Stomach smooth muscle (tissue), 2 donors: ENCODE data around the gene ABL1.

ENCODE experiments used
- H3K27ac ChIP-seq: one replicate; pipeline ENCODE4 v1.7.0; 2013; ENCODE audit warnings: mild to moderate bottlenecking, low read length, inconsistent platforms
- H3K27me3 ChIP-seq, 2 donors: one replicate each; pipeline ENCODE4 v1.7.0; 2013; ENCODE audit warnings: low read length in 2 of 2; ENCODE audit not compliant: insufficient read depth in 2 of 2, control insufficient read depth in 1 of 2
- H3K36me3 ChIP-seq, 2 donors: one replicate each; pipeline ENCODE4 v1.7.0; 2013; ENCODE audit warnings: low read length in 2 of 2; ENCODE audit not compliant: control insufficient read depth in 2 of 2, insufficient read depth in 2 of 2
- H3K4me1 ChIP-seq: one replicate; pipeline ENCODE4 v1.7.0; 2013; ENCODE audit warnings: low read length; ENCODE audit not compliant: control insufficient read depth, insufficient read depth
- H3K4me3 ChIP-seq, 2 donors: one replicate each; pipeline ENCODE4 v1.7.0; 2013; ENCODE audit warnings: low read length in 2 of 2
- H3K9ac ChIP-seq, 2 donors: one replicate each; pipeline ENCODE4 v1.7.0; 2013; ENCODE audit warnings: low read length in 2 of 2, mild to moderate bottlenecking in 1 of 2
- H3K9me3 ChIP-seq, 2 donors: one replicate each; pipeline ENCODE4 v1.7.0; 2013; ENCODE audit warnings: low read length in 2 of 2; ENCODE audit not compliant: control insufficient read depth in 2 of 2
- donor health status: healthy.
- donor health status: Pancreatic carcinoma.

Gene ABL1

GRCh38 chr9:130864541-130864940, 29.5 kb downstream of the ABL1 start:
- peaks cover 70% of the 10 kb centered on the region for H3K4me1 ChIP-seq
- H3K4me3 ChIP-seq, result no peak overlapping the region
- peaks cover 18 to 22% of the 10 kb centered on the region in 2 donors for H3K36me3 ChIP-seq
- no peak overlapping the region for H3K9ac ChIP-seq
- no peak overlapping the region for H3K27ac ChIP-seq
- no peaks in the 10 kb centered on the region for H3K27me3 ChIP-seq
- H3K9me3 ChIP-seq, result no peaks in the 10 kb centered on the region

GRCh38 chr9:130865921-130866320, 30.9 kb downstream of the ABL1 start:
- no peaks in the 10 kb centered on the region for H3K27me3 ChIP-seq
- H3K4me3 ChIP-seq, result no peak overlapping the region
- peaks cover 67% of the 10 kb centered on the region for H3K4me1 ChIP-seq
- peak overlapping the region; percentile 31 for H3K27ac ChIP-seq
- peaks cover 15 to 26% of the 10 kb centered on the region in 2 donors for H3K36me3 ChIP-seq
- H3K9ac ChIP-seq, result no peak overlapping the region
- H3K9me3 ChIP-seq, result no peaks in the 10 kb centered on the region

GRCh38 chr9:130866474-130866965, 31.5 kb downstream of the ABL1 start:
- peak overlapping the region; percentile 31 for H3K27ac ChIP-seq

GRCh38 chr9:130867556-130867955, 32.5 kb downstream of the ABL1 start:
- Histone ChIP-seq H3K4me1 (peaks cover 58% of the 10 kb centered on the region), H3K27ac (no peak overlapping the region), H3K27me3 (no peaks in the 10 kb centered on the region), H3K36me3 (peaks cover 29 to 38% of the 10 kb centered on the region in 2 donors), H3K4me3 (no peak overlapping the region), H3K9ac (no peak overlapping the region), H3K9me3 (no peaks in the 10 kb centered on the region)

More at GRCh38 chr9:130866474-130866965, 31.5 kb downstream of the ABL1 start:
- Histone ChIP-seq H3K36me3 (peaks cover 20 to 30% of the 10 kb centered on the region in 2 donors), H3K27me3 (no peaks in the 10 kb centered on the region), H3K4me3 (no peak overlapping the region), H3K4me1 (peaks cover 65% of the 10 kb centered on the region), H3K9ac (no peak overlapping the region), H3K9me3 (no peaks in the 10 kb centered on the region)

GRCh38 chr9:130868230-130868629, 33.2 kb downstream of the ABL1 start:
- H3K4me1 ChIP-seq, result peaks cover 58% of the 10 kb centered on the region
- H3K27ac ChIP-seq, result no peak overlapping the region
- no peak overlapping the region for H3K9ac ChIP-seq
- no peaks in the 10 kb centered on the region for H3K27me3 ChIP-seq
- no peaks in the 10 kb centered on the region for H3K9me3 ChIP-seq
- H3K36me3 ChIP-seq, result peaks cover 29 to 36% of the 10 kb centered on the region in 2 donors
- no peak overlapping the region for H3K4me3 ChIP-seq

- Histone ChIP-seq H3K27me3 (no peaks in the 10 kb centered on the region), H3K4me3 (no peak overlapping the region), H3K4me1 (peaks cover 51% of the 10 kb centered on the region), H3K9ac (no peak overlapping the region), H3K36me3 (peaks cover 36 to 44% of the 10 kb centered on the region in 2 donors), H3K27ac (no peak overlapping the region), H3K9me3 (no peaks in the 10 kb centered on the region)
These were observed 34.2 kb downstream of the ABL1 start for GRCh38 chr9:130869250-130869649.

- Histone ChIP-seq H3K9ac (no peak overlapping the region), H3K27ac (no peak overlapping the region), H3K27me3 (no peaks in the 10 kb centered on the region), H3K4me3 (no peak overlapping the region), H3K9me3 (no peaks in the 10 kb centered on the region), H3K4me1 (peaks cover 42% of the 10 kb centered on the region), H3K36me3 (peaks cover 44 to 49% of the 10 kb centered on the region in 2 donors)
These were observed 35.7 kb downstream of the ABL1 start for GRCh38 chr9:130870491-130871381.

- Histone ChIP-seq H3K36me3 (peaks cover 44 to 47% of the 10 kb centered on the region in 2 donors), H3K4me3 (no peak overlapping the region), H3K9me3 (no peaks in the 10 kb centered on the region), H3K27ac (no peak overlapping the region), H3K4me1 (peaks cover 41% of the 10 kb centered on the region), H3K9ac (no peak overlapping the region), H3K27me3 (no peaks in the 10 kb centered on the region)
These were observed 36.5 kb downstream of the ABL1 start for GRCh38 chr9:130871395-130872062.

GRCh38 chr9:130872093-130872492, 37.0 kb downstream of the ABL1 start:
- H3K4me3 ChIP-seq, result no peak overlapping the region
- H3K27ac ChIP-seq, result no peak overlapping the region
- no peaks in the 10 kb centered on the region for H3K9me3 ChIP-seq
- no peaks in the 10 kb centered on the region for H3K27me3 ChIP-seq
- H3K4me1 ChIP-seq, result peaks cover 35% of the 10 kb centered on the region
- no peak overlapping the region for H3K9ac ChIP-seq
- H3K36me3 ChIP-seq, result peaks cover 45 to 47% of the 10 kb centered on the region in 2 donors

GRCh38 chr9:130872508-130872907, 37.5 kb downstream of the ABL1 start:
- no peaks in the 10 kb centered on the region for H3K27me3 ChIP-seq
- H3K4me3 ChIP-seq, result no peak overlapping the region
- no peak overlapping the region for H3K9ac ChIP-seq
- H3K4me1 ChIP-seq, result peaks cover 31% of the 10 kb centered on the region
- peak overlapping the region; percentile 11 for H3K27ac ChIP-seq
- peaks cover 47 to 48% of the 10 kb centered on the region in 2 donors for H3K36me3 ChIP-seq
- no peaks in the 10 kb centered on the region for H3K9me3 ChIP-seq
